ENCODE results near the gene ATXN1.
"Not testable (repeated sequence)": the region's sequence is repeated elsewhere in the genome, so short reads cannot be mapped to it uniquely, and the experiment has no call there.

Gene ATXN1

DNA sequence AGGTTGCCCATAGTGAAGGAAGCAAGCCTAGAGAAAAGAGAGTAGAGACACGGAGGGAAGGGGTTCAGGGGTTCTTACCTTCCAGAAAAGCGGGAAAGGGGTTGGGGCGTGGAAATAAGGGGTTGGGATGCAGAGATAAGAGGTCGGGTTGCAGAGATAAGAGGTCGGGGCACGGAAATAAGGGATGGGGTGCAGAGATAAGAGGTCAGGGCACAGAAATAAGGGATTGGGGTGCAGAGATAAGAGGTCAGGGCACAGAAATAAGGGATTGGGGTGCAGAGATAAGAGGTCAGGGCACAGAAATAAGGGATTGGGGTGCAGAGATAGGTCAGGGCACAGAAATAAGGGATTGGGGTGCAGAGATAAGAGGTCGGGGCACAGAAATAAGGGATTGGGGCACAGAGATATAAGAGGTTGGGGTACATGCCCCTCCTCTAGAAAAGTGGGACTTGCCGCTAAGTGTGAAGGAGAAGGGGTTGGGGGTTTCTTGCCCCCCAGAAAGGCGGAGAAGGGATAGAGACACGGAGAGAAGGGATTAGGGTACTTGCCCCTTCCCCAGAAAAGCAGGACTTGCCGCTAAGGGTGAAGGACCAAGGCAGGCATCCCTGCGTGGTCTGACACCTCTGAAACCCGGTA is 497.7 kb downstream of the ATXN1 start:
- not testable (repeated sequence) for DNase-seq

DNA sequence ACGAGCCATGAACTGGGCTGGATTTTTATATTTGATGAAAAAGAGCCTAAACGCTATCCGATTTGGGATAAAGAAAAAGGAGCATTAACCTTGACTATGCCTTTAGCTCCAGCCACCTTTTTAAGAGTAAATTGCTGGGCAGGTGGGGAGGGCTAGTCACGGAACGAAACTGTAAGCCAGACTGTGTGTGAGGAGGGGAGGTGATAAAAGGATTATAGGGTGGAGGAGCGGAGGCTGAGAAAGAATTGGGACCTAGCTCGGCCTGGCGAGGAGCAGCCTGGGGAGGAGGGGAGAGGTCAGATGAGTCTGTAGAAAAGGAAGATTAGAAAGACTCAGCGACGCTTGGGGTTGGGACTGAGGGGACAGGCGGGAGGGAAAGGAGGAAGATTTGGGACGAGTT is 498.5 kb downstream of the ATXN1 start:
- DNase-seq = not testable (repeated sequence)

DNA sequence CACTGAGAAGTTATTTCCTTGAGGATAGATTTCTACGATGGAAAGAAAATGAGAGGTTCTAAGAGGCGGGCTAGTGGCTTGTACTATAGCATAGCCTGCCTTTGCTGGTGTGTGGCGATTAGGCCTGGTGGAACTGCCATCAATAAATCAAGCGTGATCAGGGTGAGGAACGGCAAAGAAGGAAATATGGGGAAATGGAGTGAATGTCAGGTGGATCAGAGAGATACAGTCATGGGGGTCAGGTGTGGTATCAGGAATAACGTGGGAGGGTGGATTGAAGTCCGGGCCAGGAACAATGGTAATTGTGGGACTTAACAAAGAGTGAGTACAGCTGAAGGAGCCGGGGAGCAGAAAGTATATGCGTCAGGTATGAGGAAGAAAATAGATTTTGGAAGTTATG is 500.7 kb downstream of the ATXN1 start:
- not testable (repeated sequence) for DNase-seq

DNA sequence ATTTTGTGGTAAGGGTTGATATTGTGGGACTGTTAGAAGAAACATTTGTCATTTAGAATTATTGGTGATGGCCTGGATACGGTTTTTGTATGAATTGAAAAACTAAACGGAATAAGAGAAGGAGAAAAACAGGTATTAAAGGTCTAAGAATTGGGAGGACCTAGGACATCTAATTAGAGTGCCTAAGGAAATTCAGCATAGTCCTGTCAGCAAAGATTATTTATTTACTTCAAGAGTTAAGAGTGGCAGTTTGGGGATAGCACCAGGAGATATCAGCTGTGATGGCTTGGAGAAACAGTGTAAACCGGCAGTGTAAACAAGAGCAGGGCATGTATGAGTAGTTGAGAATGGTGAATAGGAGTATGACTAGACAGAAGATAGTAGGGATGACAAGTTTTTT is 501.7 kb downstream of the ATXN1 start:
- not testable (repeated sequence) for DNase-seq

DNA sequence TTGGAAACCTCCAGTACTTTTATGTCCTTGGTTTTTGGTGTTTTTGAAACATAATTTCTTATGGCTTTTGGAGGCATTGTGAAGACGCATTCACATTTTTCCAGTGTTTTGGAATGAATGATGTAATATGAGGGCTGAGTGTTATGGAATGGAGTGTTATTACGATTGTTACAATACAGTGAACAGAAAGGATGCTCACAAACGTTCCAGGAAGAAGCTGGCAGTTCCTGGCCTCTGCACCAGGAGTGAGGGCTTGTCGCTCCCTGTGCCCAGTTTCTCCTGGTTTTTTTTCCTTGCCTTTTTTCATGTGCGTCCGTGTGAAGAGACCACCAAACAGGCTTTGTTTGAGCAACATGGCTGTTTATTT is 502.6 kb downstream of the ATXN1 start:
- DNase-seq = no peak

DNA sequence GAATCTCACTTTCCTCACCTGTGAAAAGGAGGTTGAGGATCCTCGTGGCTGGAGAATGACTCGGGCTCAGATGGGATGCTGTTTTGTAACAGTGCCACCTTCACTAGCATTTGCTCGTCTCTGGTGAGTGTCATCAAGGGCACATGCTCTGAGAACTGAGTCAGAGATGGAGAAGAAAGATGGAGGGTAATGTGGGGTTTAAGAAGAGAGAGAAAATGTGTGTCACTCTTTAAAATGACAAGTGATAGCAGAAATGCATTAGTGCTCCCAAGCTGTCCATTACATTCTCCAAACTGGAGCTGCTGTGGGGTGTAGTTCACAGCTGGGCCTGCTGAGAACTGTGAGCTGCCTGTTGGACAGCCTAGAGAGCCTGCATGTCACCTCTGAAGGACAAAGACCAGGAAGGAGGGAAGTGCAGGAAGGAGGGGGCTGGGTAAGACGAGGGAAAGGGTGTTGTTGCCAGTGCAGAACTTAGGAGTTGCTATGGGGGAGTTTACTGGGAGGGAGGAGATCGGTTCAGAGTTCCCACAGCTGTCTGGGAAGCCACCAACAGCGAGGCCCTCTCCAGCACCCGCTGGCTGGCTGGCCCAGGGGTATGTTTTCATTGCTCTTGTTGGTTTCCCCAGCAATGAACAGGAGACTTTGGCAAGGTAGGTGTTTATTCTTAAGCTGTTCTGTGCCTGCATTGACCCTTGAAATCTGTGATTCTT is 503.1 kb downstream of the ATXN1 start:
- DNase-seq = no peak

DNA sequence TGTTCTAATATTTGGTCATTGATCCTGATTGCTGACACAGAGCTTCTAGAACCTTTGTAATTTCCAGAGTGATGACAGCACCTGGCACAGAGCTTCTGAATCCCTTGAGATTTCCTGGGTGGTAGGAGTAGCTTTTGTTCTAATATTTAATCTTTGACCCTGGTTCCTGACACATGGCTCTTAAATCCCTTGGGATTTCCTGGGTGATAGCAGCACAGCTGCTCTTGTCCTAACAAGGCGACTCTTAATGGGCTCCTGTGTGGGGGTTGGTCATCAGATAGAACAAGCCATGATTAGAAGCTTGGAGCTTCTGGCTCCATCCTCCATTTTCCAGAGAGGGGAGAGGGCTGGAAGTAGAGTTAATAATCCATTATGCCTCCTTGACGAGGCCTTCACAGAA is 504.5 kb downstream of the ATXN1 start:
- no peak for DNase-seq

DNA sequence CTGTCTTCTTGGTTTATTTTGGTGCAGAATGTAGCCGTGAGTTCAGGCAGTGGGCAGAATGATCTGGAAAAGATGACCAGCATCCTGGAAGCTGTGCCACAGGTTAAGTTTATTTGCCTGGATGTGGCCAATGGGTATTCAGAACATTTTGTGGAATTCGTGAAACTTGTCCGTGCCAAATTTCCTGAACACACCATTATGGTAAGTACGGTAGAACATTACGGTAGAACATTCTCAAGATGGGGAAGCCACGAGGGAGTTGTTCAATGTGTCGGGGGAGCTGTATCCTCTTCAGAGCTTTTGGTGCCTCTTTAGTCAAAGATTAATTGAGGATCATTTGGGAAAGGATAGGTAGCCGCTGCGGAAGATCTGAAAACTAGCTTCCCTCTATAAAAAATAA is 506.7 kb downstream of the ATXN1 start:
- no peak for DNase-seq

DNA sequence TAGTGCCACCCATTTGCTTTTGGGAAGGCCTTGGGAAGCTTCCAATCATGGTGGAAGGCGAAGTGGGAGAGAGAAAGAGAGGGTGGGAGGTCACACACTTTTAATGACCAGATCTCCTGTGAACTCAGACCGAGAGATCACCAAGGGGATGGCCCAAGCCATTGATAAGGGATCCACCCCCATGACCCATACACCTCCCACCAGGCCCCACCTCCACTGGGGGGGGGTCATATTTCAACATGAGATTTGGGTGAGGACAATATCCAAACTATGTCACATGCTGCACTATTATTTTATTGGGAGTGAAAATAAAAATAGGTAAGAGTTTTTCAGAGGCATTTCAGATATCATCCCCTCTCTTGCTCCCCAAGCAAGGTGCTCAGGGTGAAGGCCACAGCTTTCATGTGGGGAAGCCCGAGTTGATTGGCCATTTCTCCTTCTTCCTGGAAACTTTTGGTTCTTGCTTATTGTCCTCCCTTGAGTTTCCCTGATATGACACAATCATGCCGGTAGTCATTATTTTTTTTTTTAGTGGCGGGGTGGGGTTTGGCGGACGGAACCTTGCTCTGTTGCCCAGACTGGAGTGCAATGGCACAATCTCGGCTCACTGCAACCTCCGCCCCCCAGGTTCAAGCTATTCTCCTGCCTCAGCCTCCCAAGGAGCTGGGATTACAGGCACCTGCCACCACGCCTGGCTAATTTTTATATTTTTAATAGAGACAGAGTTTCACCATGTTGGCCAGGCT is 507.7 kb downstream of the ATXN1 start:
- DNase-seq = no peak

DNA sequence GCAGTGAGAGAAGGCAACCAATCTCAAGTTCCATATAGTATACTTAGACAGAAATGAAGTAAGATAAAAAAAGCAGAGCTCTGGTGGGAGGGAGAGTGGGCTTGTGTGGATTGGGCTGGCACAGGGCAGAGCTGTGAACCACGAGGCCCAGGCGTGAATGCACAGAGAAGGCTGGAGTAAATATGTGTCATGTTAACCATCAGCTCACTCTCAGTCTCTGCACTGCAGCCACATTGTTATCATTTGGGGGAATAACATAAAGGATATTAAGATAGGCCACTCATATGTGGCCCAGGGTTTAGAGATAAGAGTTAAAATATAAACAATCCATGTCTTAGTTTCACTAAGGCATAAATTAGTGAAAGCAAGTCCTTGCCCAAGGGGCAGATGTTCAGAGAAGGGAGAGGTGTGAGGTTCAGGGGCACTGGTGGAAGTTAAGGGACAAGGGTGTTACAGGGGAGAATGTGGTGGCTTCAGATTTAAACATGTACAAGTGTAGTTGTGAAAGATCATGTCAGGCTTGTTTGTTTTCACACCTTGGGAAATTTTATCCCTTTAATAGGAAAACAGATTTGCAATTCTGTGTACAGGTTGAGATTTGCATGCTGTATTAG is 508.5 kb downstream of the ATXN1 start:
- no peak for DNase-seq

DNA sequence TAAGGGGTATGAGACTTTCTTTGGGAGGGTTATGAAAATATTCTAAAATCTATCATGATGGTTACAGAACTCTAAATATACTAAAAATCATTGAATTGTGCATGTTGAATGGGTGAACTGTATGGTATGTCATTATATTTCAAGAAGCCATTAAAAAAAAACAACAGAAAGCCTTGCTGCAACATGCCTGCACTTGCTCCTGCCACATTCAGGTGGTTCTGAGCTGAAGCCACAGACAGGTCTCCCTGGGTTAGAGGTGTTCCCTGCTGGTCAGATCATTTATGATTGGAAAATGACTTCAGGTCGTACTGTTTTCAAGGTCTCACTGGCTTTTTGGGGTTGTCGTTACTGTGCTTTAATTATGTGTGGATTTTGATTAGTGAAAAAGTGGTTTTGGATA is 509.6 kb downstream of the ATXN1 start:
- DNase-seq = no peak

DNA sequence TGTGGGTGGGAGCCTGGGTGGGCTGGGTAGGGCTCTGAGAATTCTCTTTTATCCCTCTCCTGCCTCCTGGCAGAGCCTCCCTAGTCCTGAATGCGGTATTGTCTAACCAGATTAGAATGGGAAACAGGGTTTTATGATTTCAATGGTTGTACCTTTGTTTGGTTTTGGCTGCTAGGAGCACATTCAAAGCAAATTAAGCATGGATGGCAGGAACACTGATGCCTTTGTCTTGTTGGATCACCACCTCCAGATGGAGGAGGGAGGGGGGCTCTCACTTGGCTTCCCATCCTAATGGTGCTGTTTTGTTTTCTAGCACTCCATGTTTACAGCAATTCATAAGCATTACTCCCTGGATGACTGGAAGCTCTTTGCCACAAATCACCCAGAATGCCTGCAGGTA is 511.3 kb downstream of the ATXN1 start:
- DNase-seq = no peak

Data from SHP77 treated with DMSO at 0.1 percent for 48 hours (cell line).